IMR-90 (cell line): ENCODE measurements around the gene WDR6. TPM values are rescaled to one million over a fixed set of nuclear protein-coding genes. Genes with fewer than 3 reads are reported as not detected.

ENCODE experiments used
- MAZ ChIP-seq: IDR thresholded peaks from 2 replicates; pipeline ENCODE4 v1.6.1; 2012; ENCODE audit warnings: low read depth, mild to moderate bottlenecking, low read length, improper control_type of control experiment, moderate library complexity, borderline replicate concordance
- NFE2L2 ChIP-seq: fragments of 150-350 bp; IDR thresholded peaks from 2 replicates; pipeline ENCODE4 v1.6.1; 2016; ENCODE audit warnings: low read depth, mild to moderate bottlenecking, low read length
- RCOR1 ChIP-seq: IDR thresholded peaks from 2 replicates; pipeline ENCODE4 v1.6.1; 2012; ENCODE audit warnings: mild to moderate bottlenecking, low read length, improper control_type of control experiment; ENCODE audit not compliant: insufficient replicate concordance
- polyA plus RNA-seq, 3 experiments: library from polyadenylated mRNA; depleted of rRNA; stranded (reverse); fragments of >200 nt; gene quantifications; 2 replicates each; pipeline ENCODE4 v1.2.3, GENCODE V29; 2012; ENCODE audit warnings: low replicate concordance in 1 of 3
- total RNA-seq: library from RNA; depleted of rRNA; stranded (reverse); fragments of >200 nt; gene quantifications from 2 replicates; pipeline ENCODE4 v1.2.3, GENCODE V29; 2012

The WDR6 gene
- total and polyA plus RNA-seq, 2 of the 4 experiments (the other 2 are of a cell fraction) = 60.9 to 160 TPM

DNA sequence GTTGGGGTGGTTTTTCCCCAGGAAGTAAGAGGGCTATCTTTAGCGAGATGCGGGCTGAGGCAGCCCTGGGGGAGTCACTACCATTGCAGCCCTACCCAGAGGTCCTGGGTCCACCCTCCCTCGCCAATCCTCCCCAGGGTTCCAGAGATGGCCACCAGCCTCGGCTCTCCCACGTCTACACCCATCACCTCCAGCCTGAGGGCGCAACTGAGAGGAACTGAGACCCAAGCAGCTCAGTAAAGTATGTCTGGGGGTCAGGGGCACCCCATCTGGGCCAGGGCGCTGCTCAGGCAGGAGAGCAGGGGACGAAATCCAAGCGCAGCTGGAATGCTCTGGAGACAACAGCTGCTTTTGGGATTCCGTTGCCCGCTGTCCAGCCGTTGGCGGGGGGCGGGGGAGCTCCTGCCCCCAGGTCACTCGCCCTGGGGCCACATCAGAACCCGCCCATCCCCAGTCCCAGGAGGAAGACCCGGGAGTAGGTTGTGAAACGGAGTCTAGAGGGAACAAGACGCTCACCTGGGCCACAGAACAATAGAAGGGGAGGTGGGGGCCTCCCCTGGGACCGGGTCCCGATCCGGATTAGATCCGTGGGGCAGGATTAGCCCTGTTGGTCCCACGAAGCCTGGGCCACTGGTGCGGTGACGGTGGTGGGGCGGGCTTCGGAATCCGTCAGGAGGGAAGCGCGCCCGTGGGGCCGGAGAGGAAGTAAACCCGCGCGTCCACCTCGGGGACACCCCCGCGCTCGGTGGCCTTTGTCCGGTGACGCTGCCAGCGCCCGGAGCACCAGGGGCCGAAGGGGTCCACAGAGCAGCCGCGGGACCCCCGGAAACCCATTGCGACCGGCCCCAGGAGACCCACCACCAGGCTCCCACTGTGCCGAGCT, 13.4 kb downstream of the WDR6 start (continued):
- no peak for TF ChIP-seq NFE2L2
- no peak for TF ChIP-seq RCOR1
- no peak for TF ChIP-seq MAZ
